RPMI7951 (cell line): Measurements from ENCODE around the gene CACNA1C. TPM values are rescaled to one million over a fixed set of nuclear protein-coding genes. Genes with fewer than 3 reads are reported as not detected.

Source experiments
- DNase-seq: peaks from one replicate; pipeline ENCODE4 v3.0.0-alpha.2; 2012; ENCODE audit warnings: low read depth
- total RNA-seq: library from RNA; depleted of rRNA; stranded (reverse); fragments of >200 nt; shearing (Covaris generic); gene quantifications from 2 replicates; pipeline ENCODE4 v1.2.3, GENCODE V29; 2014

Gene CACNA1C
- total RNA-seq, 1 experiment from 2014 or later = 1.6 TPM

- no peak for DNase-seq
These were observed 451.0 kb downstream of the CACNA1C start for GRCh38 chr12:2503762-2504161.

- no peak for DNase-seq
These were observed 451.8 kb downstream of the CACNA1C start for GRCh38 chr12:2504577-2504976.

- no peak for DNase-seq
These were observed 455.0 kb downstream of the CACNA1C start for GRCh38 chr12:2507814-2508213.

GRCh38 chr12:2509137-2509536, 456.4 kb downstream of the CACNA1C start:
- DNase-seq = no peak

GRCh38 chr12:2510045-2510444, 457.3 kb downstream of the CACNA1C start:
- DNase-seq = no peak

- no peak for DNase-seq
These were observed 460.6 kb downstream of the CACNA1C start for GRCh38 chr12:2513141-2514037.

DNA sequence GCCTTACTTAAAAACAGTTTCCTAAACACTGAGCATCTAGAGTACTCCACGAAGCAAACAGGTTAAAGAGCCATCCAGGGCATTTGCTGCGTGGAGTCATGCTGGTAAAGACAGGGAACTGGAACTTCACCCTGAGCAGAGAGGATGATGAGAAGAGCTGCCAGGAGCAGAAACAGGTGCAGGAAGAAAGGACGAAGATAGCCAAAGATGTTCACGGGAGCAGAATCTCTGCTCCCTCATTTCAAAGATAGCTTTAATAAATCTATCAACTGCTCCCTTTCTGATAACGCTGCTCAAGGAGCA, 461.2 kb downstream of the CACNA1C start:
- DNase-seq = no peak

DNA sequence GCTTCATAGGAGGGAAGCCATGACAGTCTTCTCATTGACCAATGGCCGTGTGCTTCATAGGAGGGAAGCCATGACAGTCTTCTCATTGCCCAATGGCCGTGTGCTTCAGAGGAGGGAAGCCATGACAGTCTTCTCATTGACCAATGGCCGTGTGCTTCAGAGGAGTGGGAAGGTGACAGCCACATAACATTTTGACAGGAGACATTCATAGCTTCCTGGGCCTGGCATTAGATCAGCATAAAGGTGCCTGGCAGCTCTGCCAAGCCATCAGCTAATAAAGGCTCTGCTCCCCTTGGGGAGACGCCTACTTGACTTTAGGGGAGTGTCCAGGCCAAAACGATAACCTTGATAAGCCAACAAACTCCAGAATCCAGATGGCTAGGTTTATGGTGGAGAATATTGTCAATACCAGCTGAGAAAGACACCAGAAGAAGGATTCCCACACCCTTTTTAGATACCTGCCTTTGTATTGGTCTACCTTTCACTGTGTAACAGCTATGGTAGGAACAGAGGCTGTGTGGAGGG, 468.0 kb downstream of the CACNA1C start:
- no peak for DNase-seq

DNA sequence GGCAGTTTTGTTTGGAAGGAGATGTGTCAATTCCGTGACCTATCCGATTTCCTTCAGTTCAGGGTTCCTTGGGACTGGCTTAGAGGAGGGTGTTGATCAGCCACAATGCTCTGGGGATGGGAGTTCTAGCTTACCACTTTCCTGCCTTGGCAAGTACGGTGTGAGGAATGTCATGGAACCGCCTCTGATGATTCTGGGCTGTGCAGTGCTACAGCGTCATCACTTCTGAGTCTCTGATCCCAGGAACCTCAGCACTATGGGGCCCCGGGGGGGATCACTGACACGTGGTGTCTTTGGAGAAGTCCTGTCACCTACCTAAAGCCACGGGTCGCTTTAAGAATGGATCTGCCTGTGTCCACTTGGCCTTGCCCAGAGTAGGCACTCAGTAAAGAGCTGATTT, 470.5 kb downstream of the CACNA1C start:
- no peak for DNase-seq

- DNase-seq = no peak
These were observed 471.1 kb downstream of the CACNA1C start for GRCh38 chr12:2523844-2524243.

DNA sequence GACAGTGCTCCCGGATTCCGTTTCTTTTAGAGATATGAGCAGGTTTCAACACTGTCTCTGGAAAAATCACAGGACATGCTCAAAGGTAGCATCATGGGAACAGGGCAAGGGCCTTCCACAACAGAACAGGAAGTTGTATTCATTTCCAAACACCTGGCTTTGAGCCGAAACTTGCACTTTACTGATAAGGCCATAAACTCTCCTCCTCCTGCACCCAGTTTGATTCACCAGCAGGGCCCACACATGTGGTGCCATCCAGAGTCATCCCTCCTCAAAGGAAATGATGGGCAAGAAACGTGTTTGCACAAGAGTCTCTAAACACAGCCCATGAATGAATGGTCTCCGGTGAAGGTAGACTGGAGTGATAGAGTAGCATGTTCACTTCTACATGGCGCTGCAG, 473.6 kb downstream of the CACNA1C start:
- DNase-seq = no peak

- no peak for DNase-seq
These were observed 475.2 kb downstream of the CACNA1C start for GRCh38 chr12:2528001-2528400.

- no peak for DNase-seq
These were observed 477.0 kb downstream of the CACNA1C start for GRCh38 chr12:2529807-2530206.

GRCh38 chr12:2531371-2531770, 478.6 kb downstream of the CACNA1C start:
- DNase-seq = no peak

GRCh38 chr12:2533036-2533435, 480.2 kb downstream of the CACNA1C start:
- DNase-seq = no peak

DNA sequence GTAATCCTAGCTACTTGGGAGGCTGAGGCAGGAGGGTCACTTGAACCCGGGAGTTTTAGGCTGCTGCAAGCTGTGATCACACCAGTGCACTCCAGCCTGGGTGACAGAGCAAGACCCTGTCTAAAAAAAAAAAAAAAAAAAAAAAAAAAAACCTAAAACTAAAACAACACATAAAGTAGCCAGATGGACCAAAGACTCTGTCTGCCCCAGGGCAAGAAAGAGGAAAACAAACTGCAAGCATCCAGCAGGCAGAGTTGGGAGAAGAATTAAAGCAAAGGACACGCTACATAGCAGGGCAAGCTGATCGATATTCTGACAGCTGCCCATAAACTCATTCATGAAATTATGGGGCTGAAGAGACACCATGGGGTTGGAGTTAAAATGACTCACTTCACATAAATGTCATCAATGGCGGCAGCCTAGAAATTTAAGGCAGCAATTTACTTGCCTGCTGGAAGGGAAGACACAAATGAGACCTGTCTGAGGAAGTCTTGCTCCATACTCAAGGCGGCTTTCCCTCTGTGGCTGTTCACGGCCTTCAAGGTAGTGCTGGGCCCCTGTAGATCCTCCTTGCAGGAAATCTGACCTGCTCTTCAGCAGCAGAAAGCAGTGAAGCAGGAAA, 482.9 kb downstream of the CACNA1C start:
- peak; percentile 25 for DNase-seq

DNA sequence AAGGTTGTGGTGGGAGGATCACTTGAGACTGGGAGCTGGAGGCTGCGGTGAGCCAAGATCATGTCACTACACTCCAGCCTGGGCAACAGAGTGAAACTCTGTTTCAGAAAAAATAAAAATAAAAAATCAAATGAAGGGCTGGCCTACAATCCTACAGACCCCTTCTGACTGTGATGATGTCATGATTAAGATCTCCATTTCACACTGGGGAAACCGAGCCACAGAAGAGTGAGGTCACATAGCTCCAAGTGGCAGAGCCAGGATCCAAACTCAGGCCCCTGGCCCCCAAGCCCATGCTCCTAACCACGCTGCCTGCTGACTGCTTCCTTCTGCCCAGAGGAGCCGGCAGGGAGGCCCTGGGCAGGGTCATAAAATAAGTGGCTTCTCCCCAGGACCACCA, 483.9 kb downstream of the CACNA1C start:
- DNase-seq = no peak

DNA sequence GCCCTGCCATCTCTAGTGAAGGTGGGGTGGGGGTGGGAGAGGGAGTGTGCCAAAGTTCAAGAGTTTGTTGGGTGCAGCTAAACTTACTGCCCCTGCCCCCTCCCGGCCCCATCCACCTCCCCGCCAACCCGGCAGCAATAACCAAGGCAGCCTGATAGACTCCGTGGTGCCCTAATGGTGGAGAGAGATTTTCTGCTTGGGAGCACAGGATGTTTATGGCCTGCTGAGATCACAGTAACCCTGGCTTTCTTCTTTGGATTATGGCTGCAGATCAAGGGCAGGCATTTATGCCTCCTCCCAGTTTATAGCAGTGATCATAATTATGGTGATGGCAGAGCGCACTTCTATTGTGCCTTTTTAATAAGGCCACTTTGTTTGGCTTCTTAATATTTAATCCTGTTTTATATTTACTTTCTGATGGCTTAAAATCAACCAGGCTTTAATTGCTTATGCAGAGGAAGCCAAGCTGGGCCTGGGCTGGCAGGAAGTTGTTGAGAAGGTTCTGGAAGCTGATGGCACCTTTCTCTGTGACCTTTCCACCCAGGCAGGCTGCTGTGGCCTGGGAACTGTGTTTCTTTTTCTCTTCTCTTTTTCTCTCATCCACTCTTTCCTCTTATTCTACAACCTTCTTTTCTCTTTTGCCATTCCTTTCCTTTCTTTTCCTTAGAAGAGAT, 485.2 kb downstream of the CACNA1C start:
- no peak for DNase-seq

DNA sequence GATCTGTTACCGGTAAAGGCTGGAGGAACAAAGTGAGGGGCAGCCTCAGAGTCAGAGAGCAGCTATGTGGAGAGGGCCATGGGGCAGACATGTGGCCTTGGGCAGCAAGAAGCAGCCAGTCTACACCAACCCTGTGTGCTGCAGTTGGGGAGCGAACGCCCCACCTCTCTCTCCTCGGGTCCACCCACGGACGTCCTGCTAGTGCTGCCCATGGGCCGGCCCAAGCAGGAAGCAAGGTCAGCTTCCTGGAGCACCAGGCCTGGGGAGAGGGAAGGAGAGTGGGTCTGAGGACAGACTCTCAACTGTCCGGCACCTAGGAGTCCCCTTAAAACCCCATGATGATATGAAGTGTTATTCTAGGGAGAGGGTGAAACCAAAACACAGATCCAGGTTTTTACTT, 487.2 kb downstream of the CACNA1C start:
- no peak for DNase-seq

DNA sequence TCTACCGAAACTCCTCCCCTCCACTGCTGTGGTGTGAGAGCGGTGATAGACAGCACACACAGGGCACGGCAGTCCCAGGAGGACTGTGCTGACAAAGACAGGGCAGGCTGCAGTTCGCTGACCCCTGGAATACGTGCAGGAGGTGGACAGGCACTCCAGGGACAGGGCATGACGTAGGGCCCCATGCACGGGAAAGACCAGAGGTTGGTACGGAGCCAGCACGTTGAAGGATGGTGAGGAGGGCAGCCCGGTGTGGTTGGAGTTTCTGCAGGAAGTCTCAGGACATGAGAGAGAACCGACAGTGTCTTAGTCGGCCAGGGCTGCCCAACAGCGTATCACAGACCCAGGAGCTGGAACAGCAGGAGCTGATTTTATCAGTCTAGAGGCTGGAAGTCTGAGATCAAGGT, 487.8 kb downstream of the CACNA1C start:
- DNase-seq = no peak

DNA sequence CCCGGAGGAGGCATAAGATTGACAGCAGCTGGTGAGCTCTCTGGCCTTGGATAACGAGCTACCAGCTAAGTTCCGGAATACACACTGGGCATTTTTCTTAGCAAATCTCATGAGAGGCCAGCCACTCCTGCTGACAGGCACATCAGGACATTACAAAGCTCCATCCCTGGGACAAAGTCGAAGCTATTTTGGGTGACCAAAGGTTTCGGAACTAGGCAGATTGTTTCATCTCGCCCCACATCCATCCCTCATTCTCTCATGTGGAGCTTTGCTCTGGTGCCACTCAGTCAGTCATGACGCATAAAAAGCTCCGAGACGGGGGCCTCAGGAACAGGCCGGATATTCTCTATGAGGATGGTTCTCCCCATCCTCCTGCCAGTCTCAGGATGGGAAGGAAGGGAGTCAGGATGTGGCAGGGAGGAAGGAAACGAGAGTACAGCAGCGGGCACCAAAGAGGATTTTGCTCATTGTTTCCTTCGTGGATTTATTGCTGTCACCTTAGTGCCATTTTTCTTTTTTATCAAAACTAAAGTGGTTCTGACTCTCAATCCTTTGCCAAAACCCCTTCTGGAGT, 488.9 kb downstream of the CACNA1C start:
- no peak for DNase-seq

DNA sequence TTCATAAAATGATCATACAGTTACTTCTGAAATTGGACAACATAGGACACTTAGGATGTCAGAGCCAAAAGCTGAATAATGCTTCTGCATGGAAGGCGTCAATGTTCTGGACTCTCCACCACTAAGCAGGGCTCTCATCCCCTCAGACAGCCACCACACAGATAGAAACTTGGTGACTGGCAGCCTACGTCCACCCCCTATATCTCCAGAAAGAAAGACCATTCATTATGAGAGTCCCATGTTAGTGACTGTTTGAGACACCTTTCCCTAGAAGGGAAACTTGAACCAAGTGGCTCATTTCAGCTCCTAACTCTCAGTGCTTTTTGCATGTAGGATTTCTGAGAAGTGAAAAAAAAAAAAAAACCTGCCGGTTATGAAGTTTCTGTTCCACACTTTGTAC, 491.0 kb downstream of the CACNA1C start:
- no peak for DNase-seq
